ENCODE measurements around the gene PAX7.

DNA sequence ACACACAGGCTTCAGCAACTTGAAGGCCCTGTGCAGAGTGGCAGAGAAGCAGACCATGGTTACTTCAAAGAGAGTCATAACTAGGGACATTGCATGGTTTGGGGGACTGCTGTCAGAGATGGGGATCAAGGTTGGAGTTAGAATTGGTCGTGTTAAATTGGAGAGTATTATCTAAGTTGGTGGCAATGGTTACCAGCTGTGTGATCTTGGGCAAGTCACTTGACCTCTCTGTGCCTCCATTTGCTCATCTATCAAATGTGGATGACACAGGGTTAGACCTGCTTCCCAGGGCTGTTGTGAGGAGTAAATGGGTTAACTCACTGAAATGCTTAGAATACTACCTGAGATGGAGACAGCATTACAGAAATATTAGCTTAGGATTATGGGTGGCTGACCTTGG is 91.1 kb downstream of the PAX7 start:
- no peak for TF ChIP-seq CTCF (IDR thresholded peaks at IDR 0.05)
- TF ChIP-seq POLR2A (IDR thresholded peaks at IDR 0.05), result no peak
- no peak for TF ChIP-seq EP300 (IDR thresholded peaks at IDR 0.05)
